Measurements from ENCODE around the gene CARD14.

CARD14 gene

GRCh38 chr17:80201446-80201845, 31.6 kb downstream of the CARD14 start:
- TF ChIP-seq CTCF (IDR thresholded peaks at IDR 0.05): no peak
- peaks cover 12% of the 10 kb centered on the region for H3K27me3 ChIP-seq
- no peaks in the 10 kb centered on the region for H3K36me3 ChIP-seq
- no peaks in the 10 kb centered on the region for H3K9me3 ChIP-seq
- H3K4me3 ChIP-seq (ENCODE audit: low read depth in 1 of 2, low read length in 1 of 2): no peak overlapping the region
- no peaks in the 10 kb centered on the region for H3K4me1 ChIP-seq (ENCODE audit: control insufficient read depth in 1 of 2, insufficient read depth in 1 of 2, low read depth in 1 of 2, low read length in 1 of 2)
- no peak overlapping the region for H3K27ac ChIP-seq

GRCh38 chr17:80202197-80202596, 32.4 kb downstream of the CARD14 start:
- no peak for TF ChIP-seq CTCF (IDR thresholded peaks at IDR 0.05)
- H3K27ac ChIP-seq: no peak overlapping the region
- H3K9me3 ChIP-seq: no peaks in the 10 kb centered on the region
- no peaks in the 10 kb centered on the region for H3K4me1 ChIP-seq (ENCODE audit: control insufficient read depth in 1 of 2, insufficient read depth in 1 of 2, low read depth in 1 of 2, low read length in 1 of 2)
- peaks cover 12% of the 10 kb centered on the region for H3K27me3 ChIP-seq
- no peak overlapping the region for H3K4me3 ChIP-seq (ENCODE audit: low read depth in 1 of 2, low read length in 1 of 2)
- no peaks in the 10 kb centered on the region for H3K36me3 ChIP-seq

GRCh38 chr17:80203471-80203963, 33.7 kb downstream of the CARD14 start:
- Histone ChIP-seq H3K36me3 (no peaks in the 10 kb centered on the region), H3K4me3 (ENCODE audit: low read depth in 1 of 2, low read length in 1 of 2) (no peak overlapping the region), H3K9me3 (no peaks in the 10 kb centered on the region), H3K27ac (no peak overlapping the region), H3K4me1 (ENCODE audit: control insufficient read depth in 1 of 2, insufficient read depth in 1 of 2, low read depth in 1 of 2, low read length in 1 of 2) (no peaks in the 10 kb centered on the region), H3K27me3 (peaks cover 12% of the 10 kb centered on the region)
- no peak for TF ChIP-seq CTCF (IDR thresholded peaks at IDR 0.05)

GRCh38 chr17:80204626-80205468, 35.0 kb downstream of the CARD14 start:
- Histone ChIP-seq H3K9me3 (no peaks in the 10 kb centered on the region), H3K4me1 (ENCODE audit: control insufficient read depth in 1 of 2, insufficient read depth in 1 of 2, low read depth in 1 of 2, low read length in 1 of 2) (no peaks in the 10 kb centered on the region), H3K4me3 (ENCODE audit: low read depth in 1 of 2, low read length in 1 of 2) (no peak overlapping the region), H3K27me3 (peaks cover 12% of the 10 kb centered on the region), H3K36me3 (no peaks in the 10 kb centered on the region), H3K27ac (no peak overlapping the region)
- no peak for TF ChIP-seq CTCF (IDR thresholded peaks at IDR 0.05)

GRCh38 chr17:80205811-80206210, 36.0 kb downstream of the CARD14 start:
- Histone ChIP-seq H3K27ac (no peak overlapping the region), H3K4me3 (ENCODE audit: low read depth in 1 of 2, low read length in 1 of 2) (no peak overlapping the region), H3K36me3 (no peaks in the 10 kb centered on the region), H3K27me3 (peaks cover 10% of the 10 kb centered on the region), H3K4me1 (ENCODE audit: control insufficient read depth in 1 of 2, insufficient read depth in 1 of 2, low read depth in 1 of 2, low read length in 1 of 2) (no peaks in the 10 kb centered on the region), H3K9me3 (no peaks in the 10 kb centered on the region)
- TF ChIP-seq CTCF (IDR thresholded peaks at IDR 0.05): no peak
